BE2C (cell line): ENCODE results near the gene GLOD5.

Source experiments
- DNase-seq: peaks from one replicate; pipeline ENCODE4 v3.0.0-alpha.2; 2020
- H3K27me3 ChIP-seq: fragments of 250-450 bp; sonication (Bioruptor Pico); 2 replicates; pipeline ENCODE4 v1.5.1; 2020; ENCODE audit warnings: mild to moderate bottlenecking
- H3K36me3 ChIP-seq: fragments of 250-450 bp; sonication (Bioruptor Pico); 2 replicates; pipeline ENCODE4 v1.5.1; 2020; ENCODE audit warnings: mild to moderate bottlenecking
- H3K4me1 ChIP-seq: fragments of 250-450 bp; sonication (Bioruptor Pico); 2 replicates; pipeline ENCODE4 v1.5.1; 2020
- H3K4me3 ChIP-seq: 2 replicates; pipeline ENCODE4 v1.5.1; 2011; ENCODE audit warnings: low read depth, low read length
- H3K9me3 ChIP-seq: fragments of 250-450 bp; sonication (Bioruptor Pico); 2 replicates; pipeline ENCODE4 v1.5.1; 2020
- TF ChIP-seq, protein P1 (sequence below): IDR thresholded peaks from 2 replicates; pipeline ENCODE4 v1.5.1; 2012; ENCODE audit warnings: mild to moderate bottlenecking, low read depth, low read length

Gene GLOD5

DNA sequence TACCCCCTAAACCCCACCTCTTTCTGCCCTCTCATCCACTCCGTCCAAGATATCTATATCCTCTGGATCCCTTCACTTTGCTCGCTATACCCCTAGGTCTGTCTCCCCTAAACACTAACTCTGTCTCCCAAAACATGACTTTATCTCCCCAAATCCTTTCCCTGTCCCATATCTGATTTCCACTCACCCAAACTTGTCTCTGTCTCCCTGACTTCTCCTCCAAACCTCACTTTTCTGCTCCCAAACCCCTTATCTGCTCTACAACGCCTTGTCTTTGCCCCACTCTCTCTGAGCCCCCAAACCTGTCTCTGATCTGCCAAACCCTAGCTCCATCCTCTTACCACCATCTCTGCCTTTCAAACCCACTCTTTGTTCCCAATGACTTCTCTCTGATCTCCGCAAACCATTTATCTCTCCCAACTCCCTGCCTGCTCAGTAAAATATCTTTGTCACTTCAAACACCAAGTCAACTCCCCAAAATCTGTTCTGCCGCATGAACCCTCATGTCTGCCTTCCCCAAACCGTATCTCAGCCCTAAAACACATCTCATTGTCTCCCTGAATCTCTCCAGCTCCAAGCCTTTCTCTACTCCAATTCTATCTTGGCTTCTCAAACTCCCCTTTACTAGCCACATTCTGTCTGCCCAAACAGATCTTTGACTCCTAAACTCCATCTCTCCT is 25.4 kb downstream of the GLOD5 start:
- TF ChIP-seq, protein P1, sequence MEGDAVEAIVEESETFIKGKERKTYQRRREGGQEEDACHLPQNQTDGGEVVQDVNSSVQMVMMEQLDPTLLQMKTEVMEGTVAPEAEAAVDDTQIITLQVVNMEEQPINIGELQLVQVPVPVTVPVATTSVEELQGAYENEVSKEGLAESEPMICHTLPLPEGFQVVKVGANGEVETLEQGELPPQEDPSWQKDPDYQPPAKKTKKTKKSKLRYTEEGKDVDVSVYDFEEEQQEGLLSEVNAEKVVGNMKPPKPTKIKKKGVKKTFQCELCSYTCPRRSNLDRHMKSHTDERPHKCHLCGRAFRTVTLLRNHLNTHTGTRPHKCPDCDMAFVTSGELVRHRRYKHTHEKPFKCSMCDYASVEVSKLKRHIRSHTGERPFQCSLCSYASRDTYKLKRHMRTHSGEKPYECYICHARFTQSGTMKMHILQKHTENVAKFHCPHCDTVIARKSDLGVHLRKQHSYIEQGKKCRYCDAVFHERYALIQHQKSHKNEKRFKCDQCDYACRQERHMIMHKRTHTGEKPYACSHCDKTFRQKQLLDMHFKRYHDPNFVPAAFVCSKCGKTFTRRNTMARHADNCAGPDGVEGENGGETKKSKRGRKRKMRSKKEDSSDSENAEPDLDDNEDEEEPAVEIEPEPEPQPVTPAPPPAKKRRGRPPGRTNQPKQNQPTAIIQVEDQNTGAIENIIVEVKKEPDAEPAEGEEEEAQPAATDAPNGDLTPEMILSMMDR, result no peak
- no peaks in the 10 kb centered on the region for H3K4me1 ChIP-seq
- no peaks in the 10 kb centered on the region for H3K27me3 ChIP-seq
- no peak overlapping the region for H3K4me3 ChIP-seq
- H3K36me3 ChIP-seq, result no peaks in the 10 kb centered on the region
- DNase-seq, result no peak
- H3K9me3 ChIP-seq, result no peaks in the 10 kb centered on the region

DNA sequence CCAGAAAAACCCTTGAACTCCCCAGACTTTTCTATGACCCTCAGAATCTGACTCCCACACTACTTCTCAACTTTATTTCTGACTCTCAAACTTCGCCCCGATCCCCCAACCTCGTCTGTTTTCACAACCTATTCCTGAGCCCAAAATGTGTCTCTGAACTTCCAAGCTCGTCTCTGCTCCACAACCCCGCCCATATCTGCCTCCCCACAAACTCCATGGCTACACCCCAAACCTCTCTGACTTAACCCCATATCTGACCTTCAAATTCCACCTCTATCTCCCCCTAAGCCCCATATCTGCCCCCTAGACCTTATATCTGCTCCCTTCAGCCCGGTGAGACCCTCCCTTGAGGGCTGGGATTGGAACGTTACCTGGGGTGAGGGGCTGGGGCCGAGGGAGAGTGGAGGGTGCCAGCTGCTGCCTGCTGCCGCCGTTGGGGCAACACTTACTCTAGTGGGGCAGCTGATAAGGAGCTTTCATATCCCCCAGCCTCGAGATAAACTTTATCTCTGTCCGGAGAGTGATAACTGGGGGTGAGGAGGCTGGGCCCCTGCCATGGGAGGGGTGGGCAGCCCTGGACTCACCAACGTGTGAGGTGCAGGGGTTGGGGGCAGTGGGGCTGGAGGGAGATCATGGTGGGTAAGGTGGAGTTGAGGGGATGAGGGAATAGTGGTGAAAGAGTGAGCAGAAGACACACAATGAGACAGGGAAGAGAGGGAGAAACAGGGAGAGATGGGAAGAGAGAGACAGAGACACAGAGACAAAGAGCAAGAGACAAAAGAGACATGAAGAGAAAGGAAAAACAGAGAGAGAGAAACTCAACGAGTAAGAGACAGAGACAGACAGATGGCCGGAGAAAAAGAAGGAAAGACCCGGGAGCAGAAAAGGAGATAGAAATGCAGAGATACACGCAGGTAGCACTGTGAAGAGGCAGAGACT is 26.2 kb downstream of the GLOD5 start:
- H3K9me3 ChIP-seq, result no peaks in the 10 kb centered on the region
- H3K4me3 ChIP-seq, result no peak overlapping the region
- H3K36me3 ChIP-seq, result no peaks in the 10 kb centered on the region
- no peak for DNase-seq
- H3K4me1 ChIP-seq, result no peaks in the 10 kb centered on the region
- TF ChIP-seq, protein P1, result no peak
- H3K27me3 ChIP-seq, result no peaks in the 10 kb centered on the region

DNA sequence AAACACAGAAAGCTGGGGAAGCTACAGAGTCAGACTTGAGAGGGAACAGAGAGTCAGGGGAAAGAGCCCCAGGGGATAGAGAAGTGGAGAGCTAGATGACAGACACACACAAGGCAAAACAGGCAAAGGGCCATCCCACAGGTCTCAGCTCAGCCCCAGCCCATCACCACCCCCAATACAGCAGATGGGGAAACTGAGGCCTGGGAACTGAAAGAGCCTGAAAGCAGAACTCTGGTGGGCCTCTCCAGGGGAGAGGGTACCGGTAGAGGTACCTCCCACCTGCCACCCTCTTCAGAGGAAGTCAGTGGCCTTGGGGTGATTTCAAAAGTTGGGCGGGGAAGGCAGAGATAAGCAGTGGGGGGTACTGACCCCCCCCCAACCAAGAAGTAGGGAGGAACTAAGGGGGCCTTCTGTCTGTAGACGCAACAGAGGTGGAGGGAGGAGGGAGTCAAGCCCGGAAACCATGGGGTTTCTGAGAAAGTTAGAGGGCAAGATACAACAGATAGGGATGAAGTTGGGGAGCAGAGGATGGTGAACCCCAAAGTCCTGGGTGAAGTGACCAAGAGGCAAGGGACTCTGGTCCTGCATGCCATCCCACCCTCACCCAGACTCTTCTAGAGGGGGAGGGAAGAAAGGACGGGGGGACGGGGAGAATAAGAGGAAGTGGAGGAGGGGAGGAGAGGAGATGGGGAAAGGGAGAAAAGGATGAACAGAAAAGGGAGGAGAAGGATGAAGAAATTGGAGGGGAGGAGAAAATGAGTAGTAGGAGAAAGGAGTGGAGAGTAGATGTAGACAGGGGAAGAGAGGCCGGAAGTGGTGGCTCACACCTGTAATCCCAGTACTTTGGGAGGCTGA is 28.0 kb downstream of the GLOD5 start:
- H3K4me3 ChIP-seq, result no peak overlapping the region
- no peaks in the 10 kb centered on the region for H3K27me3 ChIP-seq

DNA sequence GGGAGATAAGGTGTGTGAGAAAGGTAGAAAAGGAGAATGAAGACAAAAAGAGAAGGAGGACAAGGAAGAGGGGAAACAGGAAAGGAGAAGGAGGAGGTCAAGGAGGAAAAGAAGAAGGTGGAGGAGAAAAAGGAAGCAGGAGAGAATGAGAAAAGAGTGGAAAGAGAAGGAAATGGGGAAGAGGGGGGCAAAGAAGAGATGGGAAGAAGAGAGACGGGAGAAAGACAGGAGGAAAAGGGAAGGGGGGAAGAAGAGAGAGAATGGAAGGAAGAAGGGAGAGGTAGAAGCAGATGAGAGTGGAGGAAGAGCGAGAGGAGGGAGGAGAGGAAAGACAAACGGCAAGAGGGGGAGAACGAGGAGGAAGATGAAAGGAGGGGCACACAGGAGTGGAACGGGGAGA is 28.9 kb downstream of the GLOD5 start:
- no peak for DNase-seq
- Histone ChIP-seq H3K36me3 (no peaks in the 10 kb centered on the region), H3K9me3 (no peaks in the 10 kb centered on the region), H3K4me3 (no peak overlapping the region), H3K4me1 (no peaks in the 10 kb centered on the region), H3K27me3 (no peaks in the 10 kb centered on the region)
- TF ChIP-seq, protein P1, result no peak

More for the DNA sequence above, 28.0 kb downstream of the GLOD5 start:
- Histone ChIP-seq H3K9me3 (no peaks in the 10 kb centered on the region), H3K36me3 (no peaks in the 10 kb centered on the region), H3K4me1 (no peaks in the 10 kb centered on the region)
- TF ChIP-seq, protein P1, result no peak
- no peak for DNase-seq

DNA sequence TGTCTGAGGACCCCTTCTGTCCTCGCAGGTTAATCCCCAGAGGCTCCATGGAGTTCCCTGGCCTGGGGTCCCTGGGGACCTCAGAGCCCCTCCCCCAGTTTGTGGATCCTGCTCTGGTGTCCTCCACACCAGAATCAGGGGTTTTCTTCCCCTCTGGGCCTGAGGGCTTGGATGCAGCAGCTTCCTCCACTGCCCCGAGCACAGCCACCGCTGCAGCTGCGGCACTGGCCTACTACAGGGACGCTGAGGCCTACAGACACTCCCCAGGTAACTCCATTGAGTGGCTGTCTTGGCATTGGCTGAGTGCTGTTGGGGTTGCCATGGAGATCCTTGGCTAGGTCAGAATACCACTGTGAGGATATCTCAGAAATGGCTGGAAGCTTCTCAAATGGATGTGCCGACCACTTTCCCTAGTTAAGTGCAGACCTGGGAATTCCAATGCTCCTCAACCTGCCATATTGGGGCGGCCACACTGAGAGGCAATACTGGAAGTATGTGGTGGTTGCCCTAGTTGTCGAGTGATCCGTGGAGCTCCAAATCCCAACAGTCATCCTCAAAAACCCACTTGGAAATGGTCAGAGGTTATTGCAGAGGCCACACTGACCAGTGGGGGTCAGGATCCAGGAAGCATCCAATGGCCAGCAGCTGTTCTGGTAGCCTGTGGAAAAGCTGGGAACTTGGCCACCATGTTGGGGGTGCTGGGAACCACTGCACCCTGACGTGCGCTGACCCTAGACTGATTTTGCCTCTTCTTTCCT is 29.7 kb downstream of the GLOD5 start:
- H3K4me1 ChIP-seq, result no peaks in the 10 kb centered on the region
- H3K27me3 ChIP-seq, result no peaks in the 10 kb centered on the region
- no peaks in the 10 kb centered on the region for H3K36me3 ChIP-seq
- no peak overlapping the region for H3K4me3 ChIP-seq
- DNase-seq, result no peak
- TF ChIP-seq, protein P1, result no peak
- no peaks in the 10 kb centered on the region for H3K9me3 ChIP-seq
